DMS153 (cell line): ENCODE results near the gene TSKS.
"Not testable (repeated sequence)": the region's sequence is repeated elsewhere in the genome, so short reads cannot be mapped to it uniquely, and the experiment has no call there.

Experiments used
- DNase-seq: peaks from one replicate; lab custom pipeline; 2025; lab: John Stamatoyannopoulos, UW

The TSKS gene

GRCh38 chr19:49766007-49766929, 3.2 kb upstream of the TSKS start:
- peak; percentile 99 for DNase-seq

DNA sequence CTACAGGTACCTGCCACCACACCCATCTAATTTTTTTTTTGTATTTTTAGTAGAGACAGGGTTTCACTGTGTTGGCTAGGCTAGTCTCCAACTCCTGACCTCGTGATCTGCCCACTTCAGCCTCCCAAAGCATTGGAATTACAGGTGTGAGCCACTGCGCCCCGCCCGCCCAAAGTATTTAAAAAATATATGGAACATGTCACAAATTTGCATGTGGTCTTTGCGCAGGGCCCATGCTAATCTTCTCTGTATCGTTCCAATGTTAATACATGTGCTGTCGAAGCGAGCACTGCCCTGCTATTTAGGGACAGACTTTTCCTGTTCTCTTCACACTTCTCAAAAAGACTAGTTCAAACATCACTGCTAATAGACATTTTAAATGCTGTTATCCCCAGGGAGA, 1.2 kb upstream of the TSKS start:
- no peak for DNase-seq

GRCh38 chr19:49761625-49762311, 1.3 kb downstream of the TSKS start:
- DNase-seq = no peak

DNA sequence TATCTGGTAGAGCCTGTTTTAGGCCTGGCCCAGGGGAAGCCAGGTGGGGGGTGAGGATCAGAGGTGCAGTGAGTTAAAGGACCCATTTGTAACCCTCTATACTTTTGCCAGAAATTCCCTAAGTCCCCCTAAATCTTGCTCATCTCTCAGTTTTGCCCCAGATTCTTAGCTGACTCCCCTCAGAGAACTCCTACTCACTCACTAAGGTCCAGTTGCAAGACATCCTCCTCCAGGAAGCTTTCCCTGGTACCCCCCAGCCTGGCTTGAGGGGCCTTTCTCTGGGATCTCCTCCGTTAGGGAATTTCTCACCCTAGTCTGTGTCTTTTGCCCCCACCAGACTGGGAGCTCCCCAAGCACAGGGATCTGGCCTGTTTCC, 1.9 kb downstream of the TSKS start:
- DNase-seq = no peak

- no peak for DNase-seq
Measured at GRCh38 chr19:49758292-49758691, 4.8 kb downstream of the TSKS start.

- no peak for DNase-seq
Measured at GRCh38 chr19:49755956-49756355, 7.2 kb downstream of the TSKS start.

- no peak for DNase-seq
Measured at GRCh38 chr19:49752701-49753100, 10.4 kb downstream of the TSKS start.

DNA sequence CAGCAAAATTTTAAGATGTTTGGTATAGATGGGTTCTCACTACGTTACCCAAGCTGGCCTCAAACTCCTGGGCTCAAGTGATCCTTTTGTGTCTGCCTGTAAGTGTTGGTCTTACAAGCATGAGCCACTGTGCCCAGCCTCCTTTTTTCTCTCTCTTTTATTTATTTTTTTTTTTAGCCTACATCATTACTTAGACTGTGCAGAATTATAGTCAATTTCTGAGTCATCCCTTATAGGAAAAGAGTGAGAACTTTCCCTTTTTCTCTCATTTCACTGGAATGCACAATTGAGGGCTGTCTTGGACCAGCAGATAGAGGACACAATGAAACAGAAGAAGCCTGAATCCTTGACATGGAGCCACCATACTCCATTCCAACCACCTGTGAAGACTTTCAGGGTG, 13.3 kb downstream of the TSKS start:
- no peak for DNase-seq

GRCh38 chr19:49749055-49749716, 13.9 kb downstream of the TSKS start:
- DNase-seq = no peak

DNA sequence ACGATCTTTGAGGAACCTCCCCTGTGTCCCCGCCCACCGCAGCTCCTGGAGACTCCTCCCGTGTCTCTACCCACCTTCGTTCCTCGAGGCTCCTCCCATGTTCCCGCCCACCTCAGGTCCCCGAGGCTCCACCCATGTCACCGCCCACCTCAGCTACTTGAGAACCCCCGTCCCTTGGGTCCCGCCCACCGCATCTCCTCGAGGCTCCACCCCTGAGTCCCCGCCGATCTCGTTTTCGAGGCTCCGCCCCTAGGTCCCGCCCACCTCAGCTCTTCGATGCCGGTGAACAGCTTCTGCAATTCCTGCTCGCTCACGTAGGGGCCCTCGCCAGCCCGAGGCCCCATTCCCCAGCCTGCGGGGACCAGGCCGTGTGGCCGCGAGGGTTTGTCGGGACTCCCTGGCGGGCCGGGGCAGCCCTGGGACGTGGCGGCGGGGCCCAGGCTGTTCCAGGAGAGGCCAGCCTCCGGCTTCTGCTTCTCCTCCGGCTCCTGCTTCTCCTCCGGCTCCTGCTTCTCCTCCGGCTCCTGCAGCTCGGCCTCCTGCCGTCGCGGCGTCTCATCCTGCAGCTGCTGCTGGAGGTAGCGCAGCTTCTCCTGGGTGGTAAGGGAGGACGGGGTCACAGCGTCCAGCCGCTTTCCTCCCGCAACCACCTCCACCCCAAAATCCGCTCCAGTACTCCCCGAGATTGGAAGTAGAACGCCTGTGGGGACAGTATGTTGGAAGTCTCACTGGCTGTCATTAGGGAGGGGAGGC, 16.7 kb downstream of the TSKS start:
- no peak for DNase-seq

GRCh38 chr19:49744946-49745381, 18.1 kb downstream of the TSKS start:
- no peak for DNase-seq

DNA sequence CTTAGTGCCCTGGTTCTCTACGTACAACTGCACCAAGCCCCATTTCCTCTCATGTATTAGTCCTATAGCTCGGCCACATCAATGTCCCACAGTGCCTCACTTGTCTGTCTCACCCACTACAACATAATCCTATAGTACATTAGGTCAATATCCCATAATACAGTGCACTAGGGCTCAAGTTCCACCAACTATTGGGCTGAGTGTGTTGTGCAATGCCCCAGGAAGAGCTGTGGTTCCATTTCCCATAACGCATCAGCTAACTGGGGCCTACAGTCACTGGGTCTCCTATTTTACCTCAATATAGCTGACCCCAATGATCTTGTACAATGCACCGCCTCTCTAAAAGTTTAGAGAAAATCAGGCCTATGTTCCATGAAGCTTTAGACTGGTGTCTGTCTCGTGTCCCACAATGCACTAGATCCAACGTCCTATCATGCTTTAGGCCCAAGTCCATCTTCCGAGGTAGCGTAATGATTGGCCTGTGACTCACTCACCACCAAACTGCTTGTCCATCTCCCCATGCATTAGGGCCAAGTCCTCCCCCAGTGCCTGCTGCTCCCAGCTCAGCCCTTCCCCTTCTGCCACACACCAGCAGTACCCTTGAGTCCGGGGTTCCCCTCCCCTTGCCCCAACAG, 21.8 kb downstream of the TSKS start:
- DNase-seq = no peak

- no peak for DNase-seq
Measured at GRCh38 chr19:49739933-49740332, 23.2 kb downstream of the TSKS start.

- DNase-seq = no peak
Measured at GRCh38 chr19:49739098-49739497, 24.0 kb downstream of the TSKS start.

DNA sequence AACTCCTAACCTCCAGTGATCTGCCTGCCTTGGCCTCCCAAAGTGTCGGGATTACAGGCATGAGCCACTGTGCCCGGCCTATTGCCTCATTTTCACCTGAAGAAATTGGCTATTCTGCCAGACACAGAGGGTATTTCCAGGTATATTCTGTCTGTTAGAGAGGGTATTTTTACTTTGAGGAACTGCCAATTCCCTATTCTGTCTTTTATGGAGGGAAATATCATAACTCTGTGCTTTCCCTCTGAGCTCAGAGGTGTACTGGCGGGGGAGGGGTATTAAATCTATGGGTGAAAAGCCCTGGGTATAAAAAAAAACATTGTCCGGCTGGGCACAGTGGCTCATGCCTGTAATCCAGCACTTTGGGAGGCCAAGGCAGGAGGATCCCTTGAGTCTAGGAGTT, 24.8 kb downstream of the TSKS start:
- no peak for DNase-seq

DNA sequence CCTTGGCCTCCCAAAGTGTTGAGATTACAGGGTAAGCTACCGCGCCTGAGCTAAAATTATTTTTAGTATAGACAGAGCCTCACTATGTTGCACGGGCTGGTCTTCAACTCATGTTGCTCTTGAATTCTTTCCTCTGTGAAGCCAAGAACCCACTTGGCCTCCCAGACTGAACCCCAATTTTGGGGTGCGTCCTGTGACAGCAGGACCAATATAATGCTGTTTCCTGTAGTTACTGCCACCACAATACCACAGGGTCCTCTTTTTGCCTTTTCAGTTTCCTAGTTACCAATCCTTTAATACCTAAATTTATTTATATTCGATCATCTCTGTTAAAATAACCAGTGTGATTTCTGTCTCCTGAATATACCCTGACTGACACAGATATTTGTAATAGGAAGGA, 32.9 kb downstream of the TSKS start:
- DNase-seq = no peak

DNA sequence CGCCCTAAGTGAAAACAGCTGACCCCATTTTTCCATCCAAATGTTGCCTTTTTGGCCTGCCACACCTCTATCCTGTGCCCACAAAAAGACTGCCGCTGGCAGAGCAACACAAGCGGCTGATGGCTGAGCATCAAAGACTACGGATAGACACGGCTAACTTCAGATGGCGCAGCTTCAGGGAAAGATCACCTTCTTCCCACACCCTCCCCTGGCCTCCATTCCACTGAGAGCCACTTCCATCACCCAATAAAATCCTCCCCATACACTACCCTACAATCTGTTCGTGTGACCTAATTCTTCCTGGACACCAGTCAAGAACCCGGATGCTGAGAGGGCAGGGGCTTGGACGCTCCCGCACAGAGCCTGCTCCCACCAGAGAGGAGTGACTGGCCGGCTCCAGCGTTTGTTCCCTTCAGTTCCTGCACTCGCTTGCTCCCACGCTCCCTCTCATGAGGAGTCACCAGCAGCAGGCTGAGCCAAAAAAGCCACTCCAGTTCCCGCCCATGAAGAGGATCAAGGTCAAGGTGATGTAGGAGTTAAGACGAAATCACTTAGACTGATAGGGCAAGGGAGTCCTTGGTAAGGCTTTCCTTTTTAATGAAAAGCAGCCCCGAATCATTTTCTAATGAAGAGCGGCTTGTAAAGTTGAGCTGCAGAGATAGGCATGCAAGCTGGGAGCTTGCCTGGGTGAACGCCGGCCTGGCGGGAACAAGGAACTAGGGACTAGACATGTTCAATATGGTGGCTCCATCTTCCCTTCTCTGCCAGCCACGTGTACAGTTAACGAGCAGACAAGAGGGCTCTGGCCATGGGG, 35.7 kb downstream of the TSKS start:
- no peak for DNase-seq

GRCh38 chr19:49719420-49719819, 43.7 kb downstream of the TSKS start:
- not testable (repeated sequence) for DNase-seq

DNA sequence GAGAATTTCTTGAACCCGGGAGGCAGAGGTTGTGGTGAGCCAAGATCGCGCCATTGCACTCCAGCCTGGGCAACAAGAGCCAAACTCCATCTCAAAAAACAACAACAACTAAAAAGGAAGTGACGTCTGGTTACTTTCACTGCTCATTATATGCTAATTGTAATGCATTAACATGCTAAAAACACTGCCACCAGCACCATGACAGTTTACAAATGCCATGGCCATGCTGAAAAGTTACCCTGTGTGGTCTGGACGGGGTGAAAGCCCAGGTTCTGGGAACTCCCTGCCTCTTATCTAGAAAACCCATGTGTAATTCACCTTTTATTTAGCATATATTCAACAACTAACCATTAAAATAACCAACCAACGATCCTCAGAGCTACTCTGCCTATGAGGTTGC, 44.1 kb downstream of the TSKS start:
- DNase-seq = no peak

GRCh38 chr19:49718511-49718910, 44.6 kb downstream of the TSKS start:
- DNase-seq = no peak

DNA sequence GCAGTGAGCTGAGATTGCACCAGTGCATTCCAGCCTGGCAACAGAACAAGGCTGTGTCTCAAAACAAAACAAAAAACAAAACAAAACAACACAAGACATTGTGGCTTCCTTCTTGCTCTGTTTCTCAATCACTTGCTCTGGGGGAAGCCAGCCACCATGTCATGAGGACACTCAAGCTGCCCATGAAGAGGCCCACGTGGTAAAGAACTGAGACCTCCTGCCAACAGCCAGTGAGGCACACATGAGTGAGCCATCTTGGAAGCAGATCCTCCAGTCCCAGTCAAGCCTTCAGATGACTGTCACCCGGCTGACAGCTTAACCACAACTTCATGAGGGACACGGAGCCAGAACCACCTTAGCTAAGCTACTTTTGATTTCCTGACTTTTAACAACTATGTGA, 47.0 kb downstream of the TSKS start:
- DNase-seq = no peak
